T47D (cell line): ENCODE data around the gene CSNK2A1.
A peak's percentile ranks its signal among the peaks of the same experiment; 100 is the strongest.
"Not testable (repeated sequence)": the region's sequence is repeated elsewhere in the genome, so short reads cannot be mapped to it uniquely, and the experiment has no call there.

Experiments used
- DNase-seq, 2 experiments: peaks; one replicate each; pipeline versions ENCODE4 v3.0.0 to v3.0.0-alpha.2; 2011 to 2012; ENCODE audit warnings: low read depth in 1 of 2, low spot score in 1 of 2
- JUND ChIP-seq: IDR thresholded peaks from 2 replicates; pipeline ENCODE4 v1.6.1; 2012; ENCODE audit warnings: low read depth
- in situ Hi-C: cut with HindIII; loops from 2 replicates; pipeline ENCODE4 v1.10.0; 2016; ENCODE audit warnings: low sequenced_read_pairs, low pct_unique_long_range_greater_than_20kb

The CSNK2A1 gene

DNA sequence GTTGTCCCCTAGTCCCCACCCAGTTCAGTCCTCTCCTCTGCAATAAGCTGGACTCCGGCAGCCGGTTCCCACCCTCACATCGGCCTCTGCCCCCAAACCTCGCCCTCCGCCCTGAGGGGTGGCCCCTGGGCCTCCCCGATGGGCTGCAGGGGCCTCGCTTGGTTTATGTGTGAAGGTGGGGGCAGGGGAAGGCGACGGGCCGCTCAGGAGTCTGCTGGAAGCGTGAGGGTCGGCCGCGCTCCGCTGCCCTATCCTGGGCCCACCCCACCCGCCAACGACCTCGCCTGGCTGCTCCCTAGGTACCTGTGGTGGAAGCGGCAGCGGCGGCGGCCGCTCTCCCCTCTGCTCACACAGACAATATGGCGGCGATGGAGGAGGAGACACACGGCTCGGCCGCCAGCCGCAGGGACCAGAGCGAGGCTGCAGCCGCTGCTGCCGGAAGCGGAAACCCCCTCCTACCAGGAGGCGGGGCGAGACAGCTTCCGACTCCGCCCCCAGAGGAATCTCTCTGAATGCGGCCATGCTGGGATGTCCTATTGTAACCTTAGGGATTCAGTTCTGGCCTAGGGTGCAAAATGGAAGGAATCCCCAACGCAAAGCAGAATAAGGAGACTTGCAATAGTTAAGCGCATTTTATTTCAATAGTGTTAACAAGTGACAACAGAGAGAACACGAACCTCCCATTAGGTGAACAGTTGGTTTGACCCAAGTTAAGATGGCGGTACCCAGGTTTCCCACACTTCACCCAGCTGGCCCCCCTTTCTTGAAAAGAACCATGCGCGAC, at the start of gene CSNK2A1:
TSS of gene CSNK2A1 (minus strand) at position 422 of the 784 bp plus-strand sequence. CDS start 35,239 bp downstream, outside the sequence.
- in situ Hi-C loops: no loop called here
- peak; percentile 87 to 97 for DNase-seq
- TF ChIP-seq JUND: peak; percentile 26; the same call in 1 of the 2 replicates

DNA sequence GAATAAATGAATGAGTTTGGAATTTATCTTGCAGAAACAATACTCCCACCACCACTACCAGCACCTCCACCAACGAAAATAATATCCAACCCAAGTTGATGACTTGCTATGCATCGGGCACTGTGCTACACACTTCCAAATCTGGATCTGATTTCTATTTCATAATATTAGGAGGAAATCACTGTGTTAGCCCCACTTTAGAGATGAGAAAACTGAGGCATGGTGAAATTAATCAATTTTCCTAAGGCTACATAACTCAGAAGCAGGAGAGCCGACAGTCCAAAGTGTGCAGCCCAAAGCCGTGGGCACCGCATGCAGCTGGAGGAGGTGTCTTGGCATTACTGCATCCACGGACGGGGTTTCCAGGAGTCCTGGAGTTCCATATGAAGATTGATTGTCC, 48.9 kb upstream of the CSNK2A1 start:
- in situ Hi-C loops: no loop called here
- no peak for DNase-seq
- TF ChIP-seq JUND: no peak

DNA sequence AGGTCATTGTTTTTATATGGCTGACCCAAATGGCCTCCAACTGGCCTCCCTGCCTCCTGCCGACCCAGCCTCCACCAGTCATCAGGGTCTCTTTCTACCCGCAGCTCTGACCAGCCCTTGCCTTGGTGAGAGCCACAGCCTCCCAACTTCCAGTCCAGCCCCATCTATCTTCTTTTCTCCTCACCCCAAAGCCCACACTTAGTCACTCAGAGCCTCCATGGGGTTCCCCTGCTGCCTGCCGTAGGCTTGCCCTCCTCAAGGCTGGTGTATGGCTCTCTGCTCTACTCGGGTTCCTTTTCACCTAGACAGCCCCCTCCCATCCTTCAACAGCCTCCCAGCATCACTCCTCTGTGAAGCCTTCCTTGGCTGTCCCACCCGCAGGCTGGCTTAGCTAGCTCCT, 48.4 kb upstream of the CSNK2A1 start:
- no peak for TF ChIP-seq JUND
- in situ Hi-C loops: no loop called here
- no peak for DNase-seq

DNA sequence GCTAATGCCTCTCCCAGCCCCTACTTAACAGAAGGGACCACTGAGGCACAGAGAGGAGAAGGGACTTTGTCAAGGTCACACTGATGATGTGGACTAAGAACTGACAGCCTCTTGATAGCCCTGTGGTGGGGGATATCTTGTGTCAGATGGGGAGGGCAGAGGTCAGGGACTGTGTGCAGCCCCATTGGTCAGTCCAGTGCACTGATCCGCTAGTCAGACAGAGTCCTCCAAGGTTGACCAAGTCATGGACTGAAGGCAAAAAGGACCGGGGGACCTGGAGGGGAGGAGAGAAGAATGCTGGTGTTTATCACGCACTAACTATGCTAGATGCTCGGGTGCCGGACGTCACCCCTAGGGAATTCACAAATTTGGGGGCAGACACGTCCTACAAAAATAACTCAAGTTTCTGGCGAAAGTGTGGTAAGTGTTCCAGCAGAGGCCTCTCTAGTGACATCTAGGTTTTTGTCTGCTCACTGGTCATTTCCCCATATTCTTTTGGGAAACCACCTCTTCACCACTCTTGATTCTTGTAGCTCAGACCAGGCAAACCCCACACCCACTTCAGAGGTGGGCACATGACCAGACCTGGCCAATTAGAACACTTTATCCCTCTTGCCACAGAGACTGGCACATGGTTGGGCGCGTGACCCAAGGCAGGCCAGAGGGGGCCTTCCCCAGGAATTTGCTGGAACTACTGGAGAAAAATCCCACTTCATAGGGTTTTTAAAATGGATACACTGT, 45.5 kb upstream of the CSNK2A1 start:
- TF ChIP-seq JUND: no peak
- peak in 1 of 2 experiments; percentile 30 for DNase-seq
- in situ Hi-C loops: no loop called here

DNA sequence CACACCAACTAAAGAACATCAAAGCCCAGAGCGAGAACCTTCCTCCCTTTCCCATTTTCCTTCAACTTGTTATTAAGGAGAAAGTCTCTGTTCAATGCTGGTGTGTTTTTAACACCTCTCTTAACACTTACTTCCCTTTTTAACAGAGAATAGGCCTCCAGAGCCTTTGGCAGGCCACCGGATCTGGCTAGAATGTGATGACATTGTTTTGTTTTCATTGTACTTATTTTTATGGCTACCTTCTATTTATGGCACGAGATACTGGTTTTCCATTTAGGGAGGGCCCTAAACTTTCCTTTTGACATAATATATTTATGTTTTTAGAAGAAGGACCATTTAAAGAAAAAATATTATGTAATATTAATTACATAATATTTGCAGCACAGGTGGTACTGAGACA, 44.9 kb upstream of the CSNK2A1 start:
- no peak for DNase-seq
- in situ Hi-C loops: no loop called here
- TF ChIP-seq JUND: no peak

DNA sequence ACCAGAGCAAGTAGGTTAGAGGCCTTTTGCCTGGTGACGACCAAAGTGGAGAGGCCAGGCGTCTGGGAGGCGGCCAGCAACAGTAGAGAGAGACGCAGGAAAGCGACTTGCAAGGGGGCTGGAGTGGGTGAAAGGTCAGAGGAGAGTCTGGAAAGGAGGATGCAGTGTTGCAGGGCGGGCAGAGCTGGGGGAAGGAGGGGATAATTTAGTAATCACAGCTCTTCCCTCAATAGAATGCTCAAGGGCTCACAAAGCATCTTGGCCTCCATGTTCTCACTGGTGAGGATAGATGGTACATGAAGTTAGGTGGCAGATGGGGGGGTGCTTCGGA, 41.3 kb upstream of the CSNK2A1 start:
- in situ Hi-C loops: no loop called here
- no peak for DNase-seq
- TF ChIP-seq JUND: no peak

DNA sequence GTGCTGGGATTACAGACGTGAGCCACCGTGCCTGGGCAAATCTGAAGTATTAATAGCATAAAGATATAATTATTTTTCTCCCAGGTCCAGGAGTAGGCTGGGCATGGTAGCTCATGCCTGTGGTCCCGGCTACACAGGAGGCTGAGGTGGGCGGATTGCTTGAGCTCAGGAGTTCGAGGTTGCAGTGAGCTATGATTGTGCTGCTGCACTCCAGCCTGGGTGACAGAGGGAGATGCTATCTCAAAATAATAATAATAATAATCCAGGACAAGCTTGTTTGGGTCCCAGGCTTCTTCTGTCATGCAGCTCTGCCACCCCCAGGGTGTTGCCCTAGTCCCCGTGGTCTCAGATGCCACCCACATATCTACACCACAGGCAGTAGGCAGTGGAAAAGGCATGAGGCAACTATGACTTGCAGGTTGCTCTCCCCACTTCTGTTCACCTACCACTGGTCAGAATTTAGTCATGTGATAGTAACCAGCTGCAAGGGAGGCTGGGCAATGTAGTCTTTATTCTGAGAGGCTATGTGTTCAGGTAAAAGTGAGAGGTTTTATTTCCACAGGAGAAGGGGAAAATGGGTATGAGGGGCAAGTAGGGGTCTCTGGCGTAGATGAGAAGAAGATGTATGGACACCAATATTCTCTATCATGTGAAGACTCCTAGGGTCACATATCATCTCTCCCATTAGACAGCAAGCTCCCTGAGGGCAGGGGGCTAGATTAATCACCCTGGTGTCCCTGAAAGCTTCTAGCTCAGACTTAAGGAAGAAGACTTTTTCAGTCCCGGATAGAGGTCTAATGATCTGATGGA, 40.8 kb upstream of the CSNK2A1 start:
- no peak for TF ChIP-seq JUND
- in situ Hi-C loops: no loop called here
- DNase-seq: peak in 1 of 2 experiments; percentile 78

DNA sequence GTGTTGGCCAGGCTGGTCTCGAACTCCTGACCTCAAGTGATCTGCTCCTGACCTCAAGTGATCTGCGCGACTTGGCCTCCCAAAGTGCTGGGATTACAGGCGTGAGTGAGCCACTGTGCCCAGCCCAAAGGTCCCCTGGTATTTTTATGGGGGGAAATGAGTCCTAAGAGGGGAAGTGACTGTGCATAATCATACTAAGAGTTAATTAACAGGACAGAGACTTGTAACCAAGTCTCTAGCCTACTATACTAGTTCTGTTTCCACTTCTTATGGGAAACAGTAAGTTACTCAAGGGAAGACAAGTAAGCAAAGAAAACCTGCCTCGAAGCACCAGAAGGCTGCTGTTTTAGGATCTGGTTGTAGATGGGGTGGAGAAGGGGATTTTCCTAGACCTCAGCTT, 38.6 kb upstream of the CSNK2A1 start:
- in situ Hi-C loops: no loop called here
- TF ChIP-seq JUND: no peak
- no peak for DNase-seq

DNA sequence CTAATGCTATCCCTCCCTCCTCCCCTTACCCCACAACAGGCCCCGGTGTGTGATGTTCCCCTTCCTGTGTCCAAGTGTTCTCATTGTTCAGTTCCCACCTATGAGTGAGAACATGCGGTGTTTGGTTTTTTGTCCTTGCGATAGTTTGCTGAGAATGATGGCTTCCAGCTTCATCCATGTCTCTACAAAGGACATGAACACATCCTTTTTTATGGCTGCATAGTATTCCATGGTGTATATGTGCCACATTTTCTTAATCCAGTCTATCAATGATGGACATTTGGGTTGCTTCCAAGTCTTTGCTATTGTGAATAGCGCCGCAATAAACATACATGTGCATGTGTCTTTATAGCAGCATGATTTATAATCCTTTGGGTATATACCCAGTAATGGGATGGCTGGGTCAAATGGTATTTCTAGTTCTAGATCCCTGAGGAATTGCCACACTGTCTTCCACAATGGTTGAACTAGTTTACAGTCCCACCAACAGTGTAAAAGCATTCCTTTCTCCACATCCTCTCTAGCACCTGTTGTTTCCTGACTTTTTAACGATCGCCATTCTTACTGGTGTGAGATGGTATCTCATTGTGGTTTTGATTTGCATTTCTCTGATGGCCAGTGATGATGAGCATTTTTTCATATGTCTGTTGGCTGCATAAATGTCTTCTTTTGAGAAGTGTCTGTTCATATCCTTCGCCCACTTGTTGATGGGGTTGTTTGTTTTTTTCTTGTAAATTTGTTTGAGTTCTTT, 35.5 kb upstream of the CSNK2A1 start:
- in situ Hi-C loops, DNase-seq: not testable (repeated sequence)

DNA sequence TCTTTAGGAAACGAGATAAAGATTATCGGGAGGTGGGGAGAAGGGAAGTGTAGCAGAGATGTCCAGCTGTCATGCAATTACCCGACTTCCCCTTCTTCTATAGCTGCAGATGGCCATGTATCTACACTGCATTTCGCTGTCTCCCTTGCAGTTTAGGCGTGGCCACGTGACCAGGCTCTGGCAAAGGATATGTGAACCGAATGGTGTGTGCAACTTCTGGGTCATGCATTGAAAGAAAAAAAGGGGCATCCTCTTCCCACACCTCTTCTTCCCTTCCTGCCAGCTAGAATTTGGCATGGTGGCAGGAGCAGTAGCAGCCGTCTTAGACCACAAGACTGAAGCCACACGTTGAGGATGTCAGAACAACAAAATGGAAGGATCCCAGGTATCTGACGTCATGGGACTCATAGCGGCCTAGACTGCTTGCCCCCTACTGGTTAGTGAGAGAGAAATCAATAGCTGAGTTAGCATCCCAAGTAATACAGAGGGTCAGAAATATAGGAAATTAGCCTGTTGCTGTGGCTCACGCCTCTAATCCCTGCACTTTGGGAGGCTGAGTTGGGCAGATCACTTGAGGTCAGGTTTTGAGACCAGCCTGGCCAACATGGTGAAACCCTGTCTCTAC, 33.7 kb upstream of the CSNK2A1 start:
- TF ChIP-seq JUND: no peak
- in situ Hi-C loops: no loop called here
- DNase-seq: peak in 1 of 2 experiments; percentile 39

DNA sequence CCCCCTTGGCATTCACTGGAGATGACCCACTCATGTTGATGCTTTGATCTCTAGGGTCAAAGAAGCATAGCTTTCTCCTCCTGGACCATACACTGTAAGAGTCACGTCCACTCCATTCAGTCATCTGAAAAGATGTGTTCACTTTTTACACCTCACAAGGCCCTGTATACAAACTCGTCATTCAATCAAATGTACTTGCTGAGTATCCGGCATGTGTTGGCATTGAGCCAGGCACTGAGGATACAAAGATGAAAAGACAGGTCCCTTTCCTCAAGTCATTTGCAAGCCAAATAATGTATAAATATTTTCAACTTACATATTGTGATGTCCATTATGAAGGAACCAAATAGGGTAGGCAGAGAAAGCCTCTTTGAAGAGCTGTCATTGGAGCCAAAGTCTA, 32.6 kb upstream of the CSNK2A1 start:
- no peak for TF ChIP-seq JUND
- in situ Hi-C loops: no loop called here
- no peak for DNase-seq

DNA sequence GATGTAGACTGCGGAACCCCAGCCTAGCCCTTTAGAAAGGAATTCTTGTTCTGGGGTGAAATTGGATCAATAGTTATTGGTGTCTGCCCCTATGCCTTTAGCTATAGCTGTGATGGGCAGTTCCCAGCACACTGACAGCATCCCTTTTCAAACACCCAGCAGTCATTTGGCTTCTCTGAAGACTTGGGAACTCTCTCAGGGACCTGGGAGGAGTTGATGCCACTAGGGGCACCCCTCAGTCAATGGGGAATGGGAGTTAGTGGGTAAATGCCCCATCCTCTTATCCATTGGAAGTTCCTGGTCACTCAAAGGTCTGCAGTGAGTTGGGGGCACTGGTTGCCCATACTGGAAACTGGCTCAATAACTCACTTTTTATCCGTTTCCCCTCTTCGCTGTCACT, 31.6 kb upstream of the CSNK2A1 start:
- in situ Hi-C loops: no loop called here
- DNase-seq: no peak
- TF ChIP-seq JUND: no peak
